Activated CD8-positive, alpha-beta memory T cell treated with anti-CD3 and anti-CD28 coated beads for 24 hours (primary cell): ENCODE measurements around the gene MPP4.
"Not testable (repeated sequence)": the region's sequence is repeated elsewhere in the genome, so short reads cannot be mapped to it uniquely, and the experiment has no call there.

ENCODE experiments used
- DNase-seq: peaks from one replicate; pipeline ENCODE4 v3.0.0-alpha.2; 2020

MPP4 gene

DNA sequence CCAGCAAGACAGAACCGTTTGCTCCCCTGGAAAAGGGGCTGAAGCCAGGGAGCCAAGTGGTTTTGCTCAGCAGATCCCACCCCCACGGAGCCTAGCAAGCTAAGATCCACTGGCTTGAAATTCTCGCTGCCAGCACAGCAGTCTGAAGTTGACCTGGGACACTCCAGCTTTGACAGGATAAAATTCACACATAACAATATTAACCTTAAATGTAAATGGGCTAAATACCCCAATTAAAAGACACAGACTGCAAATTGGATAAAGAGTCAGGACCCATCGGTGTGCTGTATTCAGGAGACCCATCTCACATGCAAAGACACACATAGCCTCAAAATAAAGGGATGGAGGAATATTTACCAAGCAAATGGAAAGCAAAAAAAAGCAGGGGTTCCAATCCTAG lies 27.2 kb downstream of the MPP4 start:
- DNase-seq = not testable (repeated sequence)

DNA sequence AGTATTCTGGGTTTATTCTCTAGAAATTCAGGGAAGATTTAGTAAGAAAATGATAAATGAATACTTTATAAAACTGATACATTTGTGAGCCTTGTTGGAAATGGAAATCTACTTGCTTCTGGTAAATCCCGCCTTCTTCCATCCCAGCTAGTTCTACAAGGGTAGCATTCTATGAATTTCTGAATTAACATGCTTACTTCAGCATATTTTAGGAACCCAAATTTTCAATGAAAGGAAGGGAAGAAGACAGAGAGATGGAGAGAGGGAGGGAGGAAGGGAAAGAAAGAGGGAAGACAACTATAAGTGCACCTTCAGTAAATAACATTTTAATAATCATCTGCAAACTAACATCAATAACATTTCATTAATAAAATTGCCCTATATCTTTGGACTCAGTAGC lies 28.6 kb downstream of the MPP4 start:
- no peak for DNase-seq

DNA sequence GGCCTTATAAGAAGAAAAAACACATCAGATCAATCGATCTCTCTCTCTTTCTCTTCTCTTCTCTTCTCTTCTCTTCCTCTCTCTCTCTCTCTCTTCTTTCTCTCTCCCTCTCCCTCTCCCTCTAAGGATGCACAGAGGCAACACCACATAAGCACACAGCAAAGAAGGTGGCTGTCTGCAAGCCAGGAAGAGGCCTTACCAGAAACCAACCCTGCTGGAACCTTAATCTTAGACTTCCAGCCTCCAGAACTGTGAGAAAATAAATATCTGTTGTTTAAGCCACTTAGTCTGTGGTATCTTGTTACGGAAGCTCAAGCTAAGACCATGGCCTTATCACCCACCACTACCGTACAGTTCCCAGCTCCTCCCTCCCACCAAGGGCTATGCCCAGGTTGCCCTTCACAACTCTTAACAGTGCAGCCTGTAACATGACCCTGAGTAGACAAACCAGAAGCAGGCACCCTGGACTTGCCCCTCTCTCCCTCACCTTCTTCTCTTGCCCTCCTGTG lies 30.0 kb downstream of the MPP4 start:
- no peak for DNase-seq

GRCh38 chr2:201664334-201664733 lies 34.1 kb downstream of the MPP4 start:
- DNase-seq = no peak

- DNase-seq = no peak
Observed at GRCh38 chr2:201661366-201661765, 37.1 kb downstream of the MPP4 start.

DNA sequence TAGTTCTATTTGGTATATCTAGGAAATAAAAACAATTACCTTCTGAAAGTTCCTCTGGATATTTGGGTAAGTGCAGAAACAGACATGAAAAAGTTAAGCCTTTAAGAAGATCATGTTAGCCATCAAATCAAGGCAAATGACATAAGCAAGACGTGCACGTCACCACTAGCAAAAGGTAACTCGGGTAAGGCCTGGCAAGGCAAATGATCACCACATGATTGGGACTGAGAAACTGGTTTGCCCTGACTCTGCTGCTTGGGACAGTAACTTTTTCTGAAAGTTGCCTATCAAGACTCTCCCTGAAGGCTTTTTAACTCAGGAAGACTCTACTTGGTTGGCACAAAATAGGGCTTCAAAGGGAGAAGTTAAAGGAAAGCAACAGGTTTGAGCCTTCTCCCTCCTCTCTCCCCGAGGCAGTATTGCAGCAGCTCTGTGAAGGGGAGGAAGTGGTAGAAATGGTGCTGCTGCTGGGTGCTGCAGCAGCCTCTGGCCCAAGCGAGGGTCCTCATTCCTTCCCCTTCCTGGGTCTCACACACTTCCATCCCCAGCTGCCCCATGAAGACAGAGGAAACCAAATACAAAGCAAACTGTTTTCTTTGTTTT lies 38.0 kb downstream of the MPP4 start:
- no peak for DNase-seq

GRCh38 chr2:201656740-201657139 lies 41.7 kb downstream of the MPP4 start:
- no peak for DNase-seq

GRCh38 chr2:201656102-201656501 lies 42.3 kb downstream of the MPP4 start:
- no peak for DNase-seq

DNA sequence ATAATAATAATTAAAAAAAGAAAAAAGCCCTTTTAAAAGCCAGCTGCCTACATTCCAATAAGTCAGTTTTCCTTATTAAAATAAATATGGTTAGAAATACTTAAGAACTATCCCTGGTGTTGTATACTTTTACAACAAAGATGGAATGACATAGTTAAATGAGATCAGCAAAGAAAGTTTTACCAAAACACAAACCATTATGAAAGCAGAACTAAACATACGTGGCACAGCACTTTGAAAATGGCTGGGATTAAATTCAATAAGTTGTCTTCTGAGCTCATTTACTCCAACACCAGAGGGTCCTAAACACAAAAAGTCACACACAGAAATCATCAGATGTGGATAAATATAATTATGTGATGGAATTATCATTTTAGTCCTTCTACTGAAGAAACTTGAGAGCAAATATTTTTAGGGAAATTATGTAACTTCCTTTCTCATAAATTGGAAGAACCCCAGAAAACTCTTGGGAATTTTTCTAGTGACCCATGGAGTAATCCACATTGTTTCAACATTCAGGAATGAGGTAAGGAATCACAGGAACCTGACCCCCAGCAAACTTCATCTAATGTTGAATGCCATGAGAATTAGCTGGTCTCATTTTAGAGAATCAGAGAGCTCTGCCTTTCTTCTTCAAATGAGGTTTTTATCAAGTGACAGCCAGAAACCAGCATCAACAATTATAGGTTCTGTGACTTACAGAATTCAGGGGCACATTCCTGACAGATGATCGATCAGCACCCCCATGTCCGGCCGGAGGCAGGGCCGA lies 43.6 kb downstream of the MPP4 start:
- no peak for DNase-seq

DNA sequence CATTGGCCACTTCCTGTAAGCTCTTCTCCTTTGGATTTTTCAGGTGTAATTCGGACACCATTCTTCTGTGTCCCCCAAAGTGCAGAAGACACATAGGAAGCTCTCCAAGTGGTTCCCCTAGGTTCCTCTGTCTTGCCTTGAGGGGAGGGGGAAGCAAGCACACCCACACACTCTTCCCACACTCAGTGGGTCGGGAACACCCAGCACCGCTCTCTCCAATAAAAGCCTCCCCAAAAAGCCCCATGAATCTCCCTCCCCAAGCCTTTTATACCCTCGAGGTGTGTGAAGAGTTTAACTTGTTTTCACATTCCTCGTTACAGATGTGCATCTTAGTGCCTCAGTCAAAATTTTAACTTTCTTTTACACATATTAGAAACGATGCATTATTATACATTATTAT lies 45.2 kb downstream of the MPP4 start:
- DNase-seq = no peak

- no peak for DNase-seq
Observed at GRCh38 chr2:201649442-201649841, 49.0 kb downstream of the MPP4 start.

DNA sequence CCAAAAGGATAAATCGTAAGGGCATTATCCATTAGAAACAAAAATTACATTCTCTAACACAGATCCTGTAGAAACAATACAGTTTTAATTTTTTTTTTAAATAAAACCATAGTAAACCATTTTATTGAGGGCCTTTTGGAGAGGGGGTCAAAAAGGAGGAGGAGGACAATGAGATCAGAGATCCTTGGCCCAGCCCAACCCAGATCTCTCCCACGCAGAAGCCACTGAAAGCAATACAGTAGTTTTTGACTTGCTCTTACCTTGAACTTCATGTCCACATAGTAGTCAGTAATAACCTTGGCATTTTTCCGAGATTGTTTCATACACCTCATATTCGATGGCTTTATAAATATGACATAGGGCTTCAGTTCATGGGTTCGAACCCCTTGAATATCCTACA lies 51.0 kb downstream of the MPP4 start:
- DNase-seq = no peak

- DNase-seq = no peak
Observed at GRCh38 chr2:201644001-201644400, 54.4 kb downstream of the MPP4 start.

DNA sequence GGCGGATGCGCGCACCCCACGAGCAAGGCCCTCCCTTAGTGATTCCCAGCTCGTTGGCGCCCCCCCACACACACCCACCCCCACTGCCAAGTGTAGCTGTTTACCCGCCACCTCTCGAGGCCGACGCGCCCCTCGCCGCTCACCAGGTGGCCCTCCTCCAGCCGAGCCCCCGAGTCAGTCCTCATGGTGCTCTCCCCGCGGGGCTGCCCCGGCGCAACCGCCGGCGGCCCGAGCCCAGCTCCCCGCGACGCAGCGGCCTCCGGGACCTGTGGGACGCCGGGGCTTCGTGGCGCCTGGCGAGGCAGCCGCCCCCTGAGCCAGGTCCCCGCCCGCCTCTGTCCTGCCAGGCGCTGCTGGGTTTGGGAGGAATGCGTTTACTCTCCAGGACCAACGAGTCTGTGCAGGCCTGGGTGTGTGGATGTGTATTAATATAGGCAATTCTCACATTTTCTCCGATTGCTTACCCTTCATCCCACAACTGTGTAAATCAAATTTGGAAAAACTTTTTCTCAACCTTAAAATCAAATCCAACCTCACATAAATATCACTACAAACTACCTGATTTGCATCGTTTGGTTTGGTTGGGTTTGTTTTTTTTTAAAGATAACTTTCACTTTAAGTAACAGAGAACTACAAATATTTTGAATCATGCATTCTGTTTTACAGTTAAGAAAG lies 55.1 kb downstream of the MPP4 start, which contains the start of gene TMEM237:
Gene TMEM237 (minus strand): TSS at position 288 of the 675 bp plus-strand sequence. CDS start 103 bp downstream, at position 185.
- DNase-seq = no peak

- peak; percentile 95 for DNase-seq
Observed at GRCh38 chr2:201642579-201643215, 55.7 kb downstream of the MPP4 start.

DNA sequence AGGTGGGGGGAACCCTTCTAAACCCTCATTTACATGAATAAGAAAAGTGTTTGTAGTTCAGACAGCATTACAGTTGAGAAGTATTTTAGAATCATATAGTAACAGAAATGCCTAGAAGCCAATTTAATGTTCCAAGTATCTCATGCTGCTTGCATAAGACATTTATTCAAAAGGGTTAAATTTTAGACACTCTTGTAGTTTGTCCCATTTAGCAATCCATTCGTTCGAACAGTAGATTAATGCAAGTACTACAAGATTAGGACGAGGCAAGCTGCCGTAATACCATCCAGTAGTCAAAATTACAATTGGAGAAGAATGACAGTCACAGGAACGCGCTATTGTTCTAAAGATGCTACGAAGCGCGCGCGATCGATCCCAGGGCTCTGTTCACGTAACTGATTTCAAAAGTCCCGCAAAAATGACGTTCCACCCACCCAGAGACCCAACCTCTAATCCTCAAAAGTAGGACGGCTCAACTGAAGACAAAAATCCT lies 56.3 kb downstream of the MPP4 start:
- DNase-seq = no peak

- DNase-seq = no peak
Observed at GRCh38 chr2:201639205-201639604, 59.2 kb downstream of the MPP4 start.

DNA sequence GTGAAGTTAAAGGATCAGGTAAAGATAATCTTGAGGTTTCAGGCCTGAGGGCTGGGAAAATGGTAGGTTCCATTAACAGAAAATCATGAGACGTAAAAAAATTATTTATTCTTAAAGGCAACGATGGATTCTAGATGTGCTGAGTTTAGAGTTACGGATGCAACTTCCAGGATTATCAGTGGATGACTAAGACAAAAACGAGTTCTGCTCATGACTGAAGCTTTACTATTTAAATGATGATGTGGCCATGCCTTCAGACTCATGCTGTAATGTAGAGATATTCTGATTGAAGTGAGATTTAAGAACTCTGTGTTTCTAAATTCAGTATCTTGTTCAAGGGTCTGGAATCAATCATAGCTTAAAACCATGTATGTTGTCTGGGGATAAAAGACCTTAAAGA lies 60.1 kb downstream of the MPP4 start:
- DNase-seq = no peak

DNA sequence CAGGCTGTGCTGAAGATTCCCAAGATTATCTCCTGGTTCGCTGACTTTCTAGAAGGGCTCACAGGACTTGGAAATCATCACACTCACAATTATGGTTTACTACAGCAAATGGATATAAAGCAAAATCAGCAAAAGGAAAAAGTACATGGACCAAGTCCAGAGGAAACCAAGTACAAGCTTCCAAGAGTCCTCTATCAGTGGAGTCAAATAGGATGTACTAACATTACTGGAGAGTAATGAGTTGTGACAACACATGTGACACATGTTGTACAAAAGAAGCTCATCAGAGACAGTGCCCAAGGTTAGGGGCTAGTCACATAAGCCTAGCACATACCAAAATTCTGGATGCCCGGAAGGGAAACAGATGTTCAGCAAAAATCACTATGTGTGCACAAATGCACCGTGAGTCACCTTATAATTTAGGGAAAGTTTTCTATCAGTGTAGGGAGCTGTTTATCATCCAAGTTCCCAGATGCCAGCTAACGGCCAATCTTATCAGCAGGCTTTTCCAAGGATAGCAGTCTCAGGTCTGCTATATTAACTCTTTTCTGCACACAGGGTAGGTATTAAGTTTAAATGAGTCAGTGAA lies 64.7 kb downstream of the MPP4 start:
- no peak for DNase-seq

DNA sequence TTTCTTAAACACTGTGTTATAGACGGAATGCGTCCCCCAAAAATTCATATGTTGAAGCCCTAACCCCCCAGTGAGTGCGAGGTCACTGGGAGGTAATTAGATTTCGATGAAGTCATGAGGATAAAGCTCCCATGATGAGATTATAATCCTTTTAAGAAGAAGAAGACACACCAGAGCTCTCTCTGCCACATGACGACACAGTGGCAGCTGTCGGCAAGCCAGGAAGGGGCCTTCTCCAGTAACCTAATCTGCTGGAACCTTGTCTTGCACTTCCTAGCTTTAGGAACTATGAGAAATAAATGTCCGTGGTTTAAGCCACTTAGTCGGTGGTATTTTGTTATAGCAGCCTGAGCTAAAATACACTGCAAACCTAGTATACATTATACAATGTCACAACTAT lies 67.4 kb downstream of the MPP4 start:
- no peak for DNase-seq

GRCh38 chr2:201630577-201630976 lies 67.9 kb downstream of the MPP4 start:
- DNase-seq = no peak

DNA sequence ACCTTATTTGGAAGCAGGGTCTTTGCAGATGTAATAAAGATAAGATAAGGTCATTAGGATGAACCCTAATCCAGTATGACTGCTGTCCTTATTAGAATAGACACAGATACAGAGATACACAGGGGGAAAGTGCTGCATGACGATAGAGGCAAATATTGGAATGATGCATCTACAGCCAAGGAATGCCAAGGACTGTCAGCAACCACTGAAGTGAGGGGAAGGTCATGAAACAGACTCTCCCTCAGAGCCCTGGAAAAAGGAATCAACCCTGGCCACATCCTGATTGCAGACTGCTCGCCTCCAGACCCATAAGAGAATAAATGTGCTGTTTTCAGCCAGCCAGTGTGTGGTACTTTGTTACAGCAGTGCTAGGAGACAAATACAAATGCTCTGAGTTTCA lies 69.9 kb downstream of the MPP4 start:
- DNase-seq = no peak
